Heart right ventricle (tissue), 16 donors: ENCODE results near the gene ANKK1. TPM values are rescaled to one million over a fixed set of nuclear protein-coding genes. Genes with fewer than 3 reads are reported as not detected.

Source experiments
- ATAC-seq, 8 donors: fragments of 200-7000 bp; cut with Tn5 transposase; one replicate each; pipeline ENCODE4 v1.9.1; 2020; ENCODE audit warnings: mild to moderate bottlenecking in 8 of 8, moderate library complexity in 8 of 8, moderate number of reproducible peaks in 1 of 8
- DNase-seq, 2 donors: peaks; one replicate each; pipeline ENCODE4 v3.0.0-alpha.2; 2020
- H3K27ac ChIP-seq, 10 donors: fragments of 200-600 bp; sonication (generic) in 2 of 10; one replicate each; pipeline versions ENCODE4 v1.5.0 to v1.8.0; 2020 to 2022; ENCODE audit warnings: mild to moderate bottlenecking in 3 of 10
- H3K27me3 ChIP-seq, 7 donors: fragments of 200-600 bp; one replicate each; pipeline ENCODE4 v1.8.0; 2021 to 2022; ENCODE audit warnings: mild to moderate bottlenecking in 2 of 7
- H3K36me3 ChIP-seq, 9 donors: fragments of 200-600 bp; sonication (generic) in 1 of 9; one replicate each; pipeline versions ENCODE4 v1.5.0 to v1.8.0; 2020 to 2022; ENCODE audit warnings: mild to moderate bottlenecking in 2 of 9
- H3K4me1 ChIP-seq, 9 donors: fragments of 200-600 bp; sonication (generic) in 1 of 9; one replicate each; pipeline versions ENCODE4 v1.5.0 to v1.8.0; 2020 to 2022; ENCODE audit warnings: mild to moderate bottlenecking in 4 of 9
- H3K4me3 ChIP-seq, 10 donors: fragments of 200-600 bp; sonication (generic) in 2 of 10; one replicate each; pipeline versions ENCODE4 v1.5.0 to v1.8.0; 2020 to 2022; ENCODE audit warnings: mild to moderate bottlenecking in 7 of 10, moderate library complexity in 2 of 10
- H3K9me3 ChIP-seq, 11 donors: fragments of 200-600 bp in 10 of 11; sonication (generic) in 2 of 11; one replicate each; pipeline versions ENCODE4 v1.5.0 to v1.8.0; 2013 to 2022; ENCODE audit warnings: mild to moderate bottlenecking in 2 of 11, control low read depth in 1 of 11, moderate library complexity in 1 of 11
- WGBS, 2 donors: extraction: QIAGEN DNeasy Blood & Tissue Kit; methylation state at CpG; one replicate each; pipeline ENCODE4 v1.1.7; 2013; ENCODE audit warnings: inconsistent platforms in 1 of 2; 5-methylcytosine and 5-hydroxymethylcytosine counted together
- intact Hi-C, 10 donors: fragments of 100-400 bp; cut with DNase I; formaldehyde crosslinking; loops; one replicate each; pipeline versions ENCODE4 v1.11.1 to v1.14.2; 2022
- polyA plus RNA-seq, 2 donors: library from polyadenylated mRNA; stranded (reverse); fragments of 200-250 nt; gene quantifications; one replicate each; pipeline ENCODE4 v1.2.3, GENCODE V29; 2013
- total RNA-seq, 10 donors: library from RNA; stranded (reverse); fragmentation: NEBNext Ultra II Directional in 3 of 10; extraction: Animal tissue kit (Norgen Biotek cat#: 25700) in 3 of 10; gene quantifications; one replicate each; pipeline versions ENCODE4 v1.2.1 to v1.2.4, GENCODE V29; 2021 to 2023
- TF ChIP-seq, protein P1 (sequence below), 9 donors: fragments of 200-600 bp; sonication (generic) in 2 of 9; IDR thresholded peaks; one replicate each; pipeline versions ENCODE4 v1.5.0 to v1.8.0; 2021 to 2022; ENCODE audit warnings: antibody characterized with exemption in 9 of 9, mild to moderate bottlenecking in 5 of 9, moderate library complexity in 1 of 9
- donor health status: Arrhythmogenic right ventricular cardiomyopathy.
- donor health status: ischemic (EF 13 %, LVEDD 7.1; RV severe dilation, severe dysfunction).
- donor health status: healthy with polysubstance abuse.
- donor health status: DM: no; HTN: yes; CAD: no.
- donor health status: DM: no; HTN: no; CAD: no.
- donor health status: ischemic (EF 25% LVEDD 6.9; RV normal size, moderate dysfunction).
- donor health status: ischemic (EF 25% LVEDD 5.7; RV mildly dilated, moderate dysfunction).
- donor health status: healthy.
- donor health status: DM: yes; HTN: yes; CAD: no.
- donor health status: Ischemic cardiomyopathy.
- donor health status: ischemic (EF 35%, LVEDD 5.7; RV mildly dilated, moderate dysfunction).
- donor health status: nonischemic (EF 11% LVEDD 7.7; RV severe dilation, severe dysfunction).
- donor health status: DM: yes; HTN: yes; CAD: no.
- donor health status: PGD.
- donor health status: ischemic (EF 29% LVEDD 5.4; RV normal size, mild dysfunction).
- donor health status: nonischemic (EF 23%, LVEDD 6.1; RV moderate dilation, normal function).

ANKK1 gene
- total and polyA plus RNA-seq, 12 donors = 0.06 to 0.37 TPM; not detected in 10

GRCh38 chr11:113410414-113411135 is 23.0 kb downstream of the ANKK1 start:
- 91 to 94% methylated on average over 21 of the region's 21 CpGs for WGBS, 2 donors
- Histone ChIP-seq H3K4me3 (no peak overlapping the region), H3K27ac (no peak overlapping the region), H3K36me3 (no peaks in the 10 kb centered on the region), H3K9me3 (no peaks in the 10 kb centered on the region), H3K4me1 (no peaks in the 10 kb centered on the region), H3K27me3 (peaks cover 0 to 4% (median 0%) of the 10 kb centered on the region in 7 donors)
- DNase-seq = no peak
- no peak for ATAC-seq
- TF ChIP-seq, protein P1, sequence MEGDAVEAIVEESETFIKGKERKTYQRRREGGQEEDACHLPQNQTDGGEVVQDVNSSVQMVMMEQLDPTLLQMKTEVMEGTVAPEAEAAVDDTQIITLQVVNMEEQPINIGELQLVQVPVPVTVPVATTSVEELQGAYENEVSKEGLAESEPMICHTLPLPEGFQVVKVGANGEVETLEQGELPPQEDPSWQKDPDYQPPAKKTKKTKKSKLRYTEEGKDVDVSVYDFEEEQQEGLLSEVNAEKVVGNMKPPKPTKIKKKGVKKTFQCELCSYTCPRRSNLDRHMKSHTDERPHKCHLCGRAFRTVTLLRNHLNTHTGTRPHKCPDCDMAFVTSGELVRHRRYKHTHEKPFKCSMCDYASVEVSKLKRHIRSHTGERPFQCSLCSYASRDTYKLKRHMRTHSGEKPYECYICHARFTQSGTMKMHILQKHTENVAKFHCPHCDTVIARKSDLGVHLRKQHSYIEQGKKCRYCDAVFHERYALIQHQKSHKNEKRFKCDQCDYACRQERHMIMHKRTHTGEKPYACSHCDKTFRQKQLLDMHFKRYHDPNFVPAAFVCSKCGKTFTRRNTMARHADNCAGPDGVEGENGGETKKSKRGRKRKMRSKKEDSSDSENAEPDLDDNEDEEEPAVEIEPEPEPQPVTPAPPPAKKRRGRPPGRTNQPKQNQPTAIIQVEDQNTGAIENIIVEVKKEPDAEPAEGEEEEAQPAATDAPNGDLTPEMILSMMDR (IDR thresholded peaks at IDR 0.05) = no peak
- intact Hi-C loops = no loop called here

DNA sequence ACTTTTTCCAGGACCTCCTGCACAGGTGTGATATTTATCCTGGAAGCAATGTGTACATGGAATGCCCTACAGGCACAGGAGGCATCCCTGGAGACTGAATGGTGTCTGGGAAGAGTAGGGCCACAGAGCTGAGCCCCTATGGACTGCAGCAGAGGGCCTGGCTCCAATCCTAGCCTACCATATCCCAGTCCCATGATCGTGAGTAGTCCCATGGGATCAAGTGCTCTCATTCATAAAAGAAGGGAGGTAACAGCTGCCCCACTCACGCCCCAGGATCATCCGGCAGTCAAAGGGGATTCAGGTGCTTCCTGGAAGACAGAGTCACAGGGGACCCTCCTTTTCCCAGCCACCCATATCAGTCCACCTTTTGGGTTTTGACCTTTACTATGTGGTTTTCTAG is 24.0 kb downstream of the ANKK1 start:
- TF ChIP-seq, protein P1 (IDR thresholded peaks at IDR 0.05) = no peak
- WGBS, 2 donors = 53 to 70% methylated on average over 3 of the region's 3 CpGs
- ATAC-seq = no peak
- Histone ChIP-seq H3K4me3 (no peak overlapping the region), H3K36me3 (no peaks in the 10 kb centered on the region), H3K27me3 (peaks cover 0 to 4% (median 0%) of the 10 kb centered on the region in 7 donors), H3K27ac (no peak overlapping the region), H3K9me3 (no peaks in the 10 kb centered on the region), H3K4me1 (no peaks in the 10 kb centered on the region)
- DNase-seq = no peak
- intact Hi-C loops = no loop called here

DNA sequence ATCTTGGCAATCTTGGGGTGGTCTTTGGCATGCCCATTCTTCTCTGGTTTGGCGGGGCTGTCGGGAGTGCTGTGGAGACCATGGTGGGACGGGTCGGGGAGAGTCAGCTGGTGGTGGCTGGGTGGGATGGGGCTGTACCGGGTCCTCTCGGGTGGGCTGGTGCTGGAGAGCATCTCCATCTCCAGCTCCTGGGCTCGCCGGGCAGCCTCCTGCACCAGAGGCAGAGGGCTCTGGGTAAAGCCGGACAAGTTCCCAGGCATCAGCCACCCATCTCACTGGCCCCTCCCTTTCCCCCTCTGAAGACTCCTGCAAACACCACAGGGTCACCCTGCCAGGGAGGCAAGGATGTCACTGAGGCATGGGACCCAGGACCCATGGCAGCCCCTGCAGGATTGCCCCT is 25.1 kb downstream of the ANKK1 start:
- no peak overlapping the region for H3K4me3 ChIP-seq
- DNase-seq (no peak), ATAC-seq (peak in 1 of 8 donors; percentile 14)
- TF ChIP-seq, protein P1 (IDR thresholded peaks at IDR 0.05) = no peak
- H3K27me3 ChIP-seq = no peaks in the 10 kb centered on the region
- H3K27ac ChIP-seq = no peak overlapping the region
- no peaks in the 10 kb centered on the region for H3K9me3 ChIP-seq
- intact Hi-C loops = no loop called here
- no peaks in the 10 kb centered on the region for H3K36me3 ChIP-seq
- 85% methylated on average over 9 of the region's 9 CpGs for WGBS, 2 donors
- H3K4me1 ChIP-seq = no peaks in the 10 kb centered on the region

GRCh38 chr11:113415343-113415742 is 27.8 kb downstream of the ANKK1 start:
- no peaks in the 10 kb centered on the region for H3K36me3 ChIP-seq
- H3K27ac ChIP-seq = no peak overlapping the region
- 95 to 96% methylated on average over 16 of the region's 16 CpGs for WGBS, 2 donors
- H3K9me3 ChIP-seq = no peaks in the 10 kb centered on the region
- H3K4me3 ChIP-seq = no peak overlapping the region
- no peaks in the 10 kb centered on the region for H3K4me1 ChIP-seq
- ATAC-seq (no peak), DNase-seq (no peak)
- intact Hi-C loops = no loop called here
- peaks cover 0 to 3% (median 0%) of the 10 kb centered on the region in 7 donors for H3K27me3 ChIP-seq
- TF ChIP-seq, protein P1 (IDR thresholded peaks at IDR 0.05) = no peak
